Measurements from ENCODE around the gene SMIM5. TPM values are rescaled to one million over a fixed set of nuclear protein-coding genes. Genes with fewer than 3 reads are reported as not detected.
"Not testable (repeated sequence)": the region's sequence is repeated elsewhere in the genome, so short reads cannot be mapped to it uniquely, and the experiment has no call there.

SMIM5 gene
- total RNA-seq, 1 donor from 2014 or later = 2.2 TPM

- no peaks in the 10 kb centered on the region for H3K27me3 ChIP-seq
- no peak overlapping the region for H3K27ac ChIP-seq
- intact Hi-C loops (cut with DNase I) = no loop called here
- H3K4me1 ChIP-seq = peaks cover 31% of the 10 kb centered on the region
- TF ChIP-seq POLR2A (IDR thresholded peaks at IDR 0.05) = no peak
- TF ChIP-seq, protein P1, sequence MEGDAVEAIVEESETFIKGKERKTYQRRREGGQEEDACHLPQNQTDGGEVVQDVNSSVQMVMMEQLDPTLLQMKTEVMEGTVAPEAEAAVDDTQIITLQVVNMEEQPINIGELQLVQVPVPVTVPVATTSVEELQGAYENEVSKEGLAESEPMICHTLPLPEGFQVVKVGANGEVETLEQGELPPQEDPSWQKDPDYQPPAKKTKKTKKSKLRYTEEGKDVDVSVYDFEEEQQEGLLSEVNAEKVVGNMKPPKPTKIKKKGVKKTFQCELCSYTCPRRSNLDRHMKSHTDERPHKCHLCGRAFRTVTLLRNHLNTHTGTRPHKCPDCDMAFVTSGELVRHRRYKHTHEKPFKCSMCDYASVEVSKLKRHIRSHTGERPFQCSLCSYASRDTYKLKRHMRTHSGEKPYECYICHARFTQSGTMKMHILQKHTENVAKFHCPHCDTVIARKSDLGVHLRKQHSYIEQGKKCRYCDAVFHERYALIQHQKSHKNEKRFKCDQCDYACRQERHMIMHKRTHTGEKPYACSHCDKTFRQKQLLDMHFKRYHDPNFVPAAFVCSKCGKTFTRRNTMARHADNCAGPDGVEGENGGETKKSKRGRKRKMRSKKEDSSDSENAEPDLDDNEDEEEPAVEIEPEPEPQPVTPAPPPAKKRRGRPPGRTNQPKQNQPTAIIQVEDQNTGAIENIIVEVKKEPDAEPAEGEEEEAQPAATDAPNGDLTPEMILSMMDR (IDR thresholded peaks at IDR 0.05) = no peak
- no peak for TF ChIP-seq POLR2AphosphoS5 (IDR thresholded peaks at IDR 0.05; ENCODE audit: insufficient read depth in 1 of 2, low read depth in 1 of 2)
- H3K36me3 ChIP-seq = no peaks in the 10 kb centered on the region
- H3K9me3 ChIP-seq = no peaks in the 10 kb centered on the region
- H3K4me3 ChIP-seq = no peak overlapping the region
- DNase-seq (ENCODE audit: extremely low spot score in 2 of 2) = no peak
Measured at GRCh38 chr17:75591722-75592302, 41.4 kb upstream of the SMIM5 start.

DNA sequence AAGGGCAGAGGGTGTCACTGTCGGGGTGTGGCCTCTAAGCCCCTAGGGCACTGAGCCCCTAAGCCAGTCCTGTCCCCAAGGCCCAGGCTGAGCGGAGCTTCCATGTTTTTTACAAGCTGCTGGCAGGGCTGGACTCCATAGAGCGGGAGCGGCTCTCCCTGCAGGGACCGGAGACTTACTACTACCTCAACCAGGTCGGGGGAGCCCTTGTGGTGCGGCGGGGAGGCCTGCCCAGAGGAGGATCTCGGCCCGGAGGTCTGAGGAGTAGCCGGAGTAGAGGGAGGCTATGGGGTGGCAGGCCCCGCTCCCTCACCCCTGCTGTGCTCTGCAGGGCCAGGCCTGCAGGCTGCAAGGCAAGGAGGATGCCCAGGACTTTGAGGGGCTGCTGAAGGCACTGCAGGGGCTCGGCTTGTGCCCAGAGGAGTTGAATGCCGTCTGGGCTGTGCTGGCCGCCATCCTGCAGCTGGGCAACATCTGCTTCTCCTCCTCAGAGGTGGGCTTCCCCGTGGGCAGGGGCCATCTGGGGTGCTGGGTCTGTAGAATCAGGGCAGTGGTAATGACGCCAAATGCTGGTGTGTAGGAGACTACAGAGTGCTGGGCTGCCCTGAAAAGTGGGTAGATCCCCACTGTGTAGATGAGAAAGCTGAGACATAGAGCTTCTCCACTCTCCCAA, 40.8 kb upstream of the SMIM5 start:
- Histone ChIP-seq H3K4me1 (peaks cover 24% of the 10 kb centered on the region), H3K9me3 (no peaks in the 10 kb centered on the region), H3K27ac (no peak overlapping the region), H3K36me3 (no peaks in the 10 kb centered on the region), H3K4me3 (no peak overlapping the region), H3K27me3 (no peaks in the 10 kb centered on the region)
- intact Hi-C loops (cut with DNase I) = no loop called here
- no peak for DNase-seq (ENCODE audit: extremely low spot score in 2 of 2)
- TF ChIP-seq POLR2A (IDR thresholded peaks at IDR 0.05) (no peak), POLR2AphosphoS5 (IDR thresholded peaks at IDR 0.05; ENCODE audit: insufficient read depth in 1 of 2, low read depth in 1 of 2) (no peak)
- TF ChIP-seq, protein P1 (IDR thresholded peaks at IDR 0.05) = no peak

DNA sequence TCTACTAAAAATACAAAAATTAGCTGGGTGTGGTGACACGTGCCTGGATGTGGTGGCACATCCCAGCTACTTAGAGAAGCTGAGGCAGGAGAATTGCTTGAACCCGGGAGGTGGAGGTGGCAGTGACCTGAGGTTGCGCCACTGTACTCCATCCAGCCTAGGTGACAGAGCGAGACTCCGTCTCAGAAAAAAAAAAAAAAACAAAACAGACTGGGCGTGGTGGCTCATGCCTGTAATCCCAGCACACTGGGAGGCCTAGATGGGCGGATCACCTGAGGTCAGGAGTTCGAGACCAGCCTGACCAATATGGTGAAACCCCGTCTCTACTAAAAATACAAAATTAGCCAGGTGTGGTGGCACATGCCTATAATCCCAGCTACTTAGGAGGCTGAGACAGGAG, 39.8 kb upstream of the SMIM5 start:
- H3K4me1 ChIP-seq = peaks cover 19% of the 10 kb centered on the region
- H3K4me3 ChIP-seq; intact Hi-C loops (cut with DNase I); H3K27me3 ChIP-seq; H3K9me3 ChIP-seq; DNase-seq (ENCODE audit: extremely low spot score in 2 of 2); H3K36me3 ChIP-seq; H3K27ac ChIP-seq: not testable (repeated sequence)

DNA sequence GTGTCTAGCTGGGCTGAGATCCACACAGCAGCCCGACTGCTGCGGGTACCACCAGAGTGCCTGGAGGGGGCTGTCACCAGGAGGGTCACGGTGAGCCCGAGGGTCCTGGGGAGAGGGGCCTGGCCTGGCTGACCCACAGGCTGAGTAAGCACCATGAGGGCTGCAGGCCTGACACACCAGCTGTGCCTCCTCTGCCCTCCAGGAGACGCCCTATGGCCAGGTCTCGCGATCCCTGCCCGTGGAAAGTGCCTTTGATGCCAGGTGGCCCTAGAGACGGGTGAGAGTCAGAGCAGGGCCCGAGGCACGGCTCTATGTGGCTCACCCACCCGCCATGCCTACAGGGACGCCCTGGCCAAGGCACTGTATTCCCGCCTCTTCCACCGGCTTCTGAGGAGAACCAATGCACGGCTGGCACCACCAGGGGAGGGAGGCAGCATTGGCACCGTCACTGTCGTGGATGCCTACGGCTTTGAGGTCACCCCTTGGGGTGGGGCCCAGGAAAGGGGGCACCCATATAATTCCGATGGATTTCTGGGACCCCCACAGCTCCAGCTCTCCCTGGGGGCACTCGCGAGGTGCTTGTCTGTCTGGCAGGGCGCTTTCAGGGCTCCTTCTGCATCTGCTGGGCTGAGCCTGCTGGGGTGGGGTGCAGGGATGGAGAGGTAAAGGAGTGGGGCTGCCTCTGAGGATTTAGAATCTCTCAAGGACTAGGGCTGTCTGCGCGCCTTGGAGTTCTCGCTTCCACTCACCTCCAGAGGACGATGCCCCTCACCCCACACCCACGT, 38.5 kb upstream of the SMIM5 start:
- intact Hi-C loops (cut with DNase I) = no loop called here
- Histone ChIP-seq H3K4me1 (peaks cover 14% of the 10 kb centered on the region), H3K4me3 (no peak overlapping the region), H3K9me3 (no peaks in the 10 kb centered on the region), H3K27ac (no peak overlapping the region), H3K36me3 (no peaks in the 10 kb centered on the region), H3K27me3 (no peaks in the 10 kb centered on the region)
- TF ChIP-seq POLR2A (IDR thresholded peaks at IDR 0.05) = no peak
- TF ChIP-seq, protein P1 (IDR thresholded peaks at IDR 0.05) = no peak
- no peak for TF ChIP-seq POLR2AphosphoS5 (IDR thresholded peaks at IDR 0.05; ENCODE audit: insufficient read depth in 1 of 2, low read depth in 1 of 2)
- no peak for DNase-seq (ENCODE audit: extremely low spot score in 2 of 2)

DNA sequence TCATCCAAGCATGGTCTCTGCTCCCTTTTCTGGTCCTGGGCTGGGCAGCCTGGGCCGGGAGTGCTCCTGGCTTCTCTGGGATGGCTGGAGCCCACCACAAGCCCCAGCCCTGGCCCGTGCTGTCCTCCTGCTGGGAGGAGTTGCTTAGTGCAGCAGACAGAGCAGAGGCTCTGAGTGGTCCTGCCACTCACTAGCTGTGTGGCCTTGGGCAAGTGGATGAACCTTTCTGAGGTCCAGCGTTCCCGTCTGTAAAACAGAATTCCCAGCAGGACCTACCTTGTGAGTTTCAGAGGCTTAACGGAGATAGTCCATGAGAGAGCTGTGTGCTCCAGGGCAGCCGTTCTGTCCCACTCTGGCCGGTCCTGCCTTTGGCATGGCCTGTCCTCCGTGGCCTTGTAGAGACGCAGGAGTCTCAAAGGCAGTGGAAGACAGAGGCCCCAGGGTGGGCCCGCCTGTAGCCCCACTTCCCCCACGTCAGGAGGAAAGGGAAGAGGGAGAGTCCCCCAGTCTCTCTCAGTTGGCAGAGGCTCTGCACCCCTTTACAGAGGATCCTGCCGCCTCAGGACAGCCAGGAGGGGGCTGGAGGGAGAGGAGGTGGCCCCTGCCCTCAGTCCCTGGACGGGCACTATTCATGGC, 37.8 kb upstream of the SMIM5 start:
- intact Hi-C loops (cut with DNase I) = no loop called here
- no peaks in the 10 kb centered on the region for H3K9me3 ChIP-seq
- no peak overlapping the region for H3K27ac ChIP-seq
- no peaks in the 10 kb centered on the region for H3K36me3 ChIP-seq
- H3K27me3 ChIP-seq = no peaks in the 10 kb centered on the region
- peaks cover 7% of the 10 kb centered on the region for H3K4me1 ChIP-seq
- TF ChIP-seq POLR2AphosphoS5 (IDR thresholded peaks at IDR 0.05; ENCODE audit: insufficient read depth in 1 of 2, low read depth in 1 of 2) (no peak), POLR2A (IDR thresholded peaks at IDR 0.05) (no peak)
- TF ChIP-seq, protein P1 (IDR thresholded peaks at IDR 0.05) = no peak
- DNase-seq (ENCODE audit: extremely low spot score in 2 of 2) = no peak
- H3K4me3 ChIP-seq = no peak overlapping the region
